SK-N-SH (cell line): ENCODE results near the gene CPA1. TPM values are rescaled to one million over a fixed set of nuclear protein-coding genes. Genes with fewer than 3 reads are reported as not detected.

Experiments
- CTCF ChIA-PET: fragments of 300-600, 350-600 bp; formaldehyde crosslinking; extraction: SDS; loops from one replicate; lab custom pipeline; 2021; lab: Yijun Ruan, JAX
- POLR2A ChIA-PET: fragments of 350-600 bp; sonication (Branson Sonifier 250); formaldehyde crosslinking; extraction: SDS; loops from one replicate; lab custom pipeline; 2020; ENCODE audit warnings: antibody characterized with exemption, inconsistent platforms; lab: Yijun Ruan, JAX
- DNase-seq: peaks from one replicate; pipeline ENCODE4 v3.0.0; 2012
- H2AFZ ChIP-seq: fragments of 200-600 bp; sonication (generic); 2 replicates; pipeline ENCODE4 v1.8.1; 2016; ENCODE audit warnings: antibody characterized with exemption, mild to moderate bottlenecking, low read depth
- H3F3A ChIP-seq: fragments of 200-600 bp; sonication (generic); replicated peaks from 2 replicates; pipeline ENCODE3; 2016; ENCODE audit warnings: antibody characterized with exemption, mild to moderate bottlenecking; ENCODE audit not compliant: insufficient read depth
- H3K27ac ChIP-seq, 2 experiments: fragments of 200-500 bp in 1 of 2; fragments of 200-600 bp in 1 of 2; sonication (Bioruptor generic) in 1 of 2; sonication (generic), shearing (Covaris generic) in 1 of 2; 2 replicates each; pipeline versions ENCODE4 v1.5.1 to v1.6.1; 2014 to 2016; ENCODE audit warnings: low read depth in 2 of 2, inconsistent platforms in 1 of 2, low read length in 1 of 2, mild to moderate bottlenecking in 1 of 2, mixed read lengths in 1 of 2
- H3K27me3 ChIP-seq: fragments of 200-600 bp; sonication (generic), shearing (Covaris generic); 2 replicates; pipeline ENCODE4 v1.6.1; 2016; ENCODE audit warnings: mixed run types; ENCODE audit not compliant: insufficient read depth
- H3K36me3 ChIP-seq, 2 experiments: fragments of 200-500 bp in 1 of 2; fragments of 200-600 bp in 1 of 2; sonication (Bioruptor generic) in 1 of 2; sonication (generic) in 1 of 2; replicated peaks in 1 of 2; 2 replicates each; pipeline versions ENCODE3 to v1.5.1; 2014 to 2016; ENCODE audit warnings: low read length in 1 of 2, mild to moderate bottlenecking in 1 of 2; ENCODE audit not compliant: insufficient read depth in 2 of 2, control insufficient read depth in 1 of 2
- H3K4me1 ChIP-seq, 2 experiments: fragments of 200-500 bp in 1 of 2; fragments of 200-600 bp in 1 of 2; sonication (Bioruptor generic) in 1 of 2; sonication (generic), shearing (Covaris generic) in 1 of 2; 2 replicates each; pipeline versions ENCODE4 v1.5.1 to v1.6.1; 2014 to 2016; ENCODE audit warnings: low read depth in 1 of 2, low read length in 1 of 2, mixed run types in 1 of 2; ENCODE audit not compliant: insufficient read depth in 2 of 2, control insufficient read depth in 1 of 2
- H3K4me2 ChIP-seq: fragments of 200-600 bp; sonication (generic), shearing (Covaris generic); 2 replicates; pipeline ENCODE4 v1.6.1; 2017; ENCODE audit warnings: mixed run types
- H3K4me3 ChIP-seq, 2 experiments: fragments of 200-500 bp in 1 of 2; fragments of 200-600 bp in 1 of 2; sonication (Bioruptor generic) in 1 of 2; sonication (generic), shearing (Covaris generic) in 1 of 2; 2 replicates each; pipeline versions ENCODE4 v1.5.1 to v1.8.1; 2014 to 2016; ENCODE audit warnings: low read depth in 2 of 2, inconsistent platforms in 1 of 2, low read length in 1 of 2, mild to moderate bottlenecking in 1 of 2, mixed read lengths in 1 of 2, moderate library complexity in 1 of 2
- H3K79me2 ChIP-seq: fragments of 200-600 bp; sonication (generic); 2 replicates; pipeline ENCODE4 v1.8.1; 2017; ENCODE audit warnings: mild to moderate bottlenecking; ENCODE audit not compliant: insufficient read depth
- H3K9ac ChIP-seq: fragments of 200-600 bp; sonication (generic); 2 replicates; pipeline ENCODE4 v1.6.1; 2017; ENCODE audit warnings: mixed run types
- H3K9me2 ChIP-seq: fragments of 200-600 bp; sonication (generic); 2 replicates; pipeline ENCODE4 v1.6.1; 2017; ENCODE audit warnings: mixed run types
- H3K9me3 ChIP-seq: fragments of 200-600 bp; sonication (generic); 2 replicates; pipeline ENCODE4 v1.6.1; 2017; ENCODE audit warnings: mixed run types, mild to moderate bottlenecking, moderate library complexity
- H4K20me1 ChIP-seq: fragments of 200-600 bp; sonication (generic); 2 replicates; pipeline ENCODE4 v1.6.1; 2017; ENCODE audit warnings: mild to moderate bottlenecking, mixed run types; ENCODE audit not compliant: insufficient read depth
- EP300 ChIP-seq, 2 experiments: IDR thresholded peaks; 2 replicates each; pipeline versions ENCODE4 v1.4.0 to v1.6.1; 2012; ENCODE audit warnings: borderline replicate concordance in 1 of 2, low read depth in 1 of 2, low read length in 1 of 2
- FOXJ3 ChIP-seq: sonication (generic); formaldehyde crosslinking; IDR thresholded peaks from 2 replicates; pipeline ENCODE4 v1.5.1; 2020; ENCODE audit warnings: mild to moderate bottlenecking, missing genetic modification reagents
- GABPA ChIP-seq: IDR thresholded peaks from 2 replicates; pipeline ENCODE4 v1.4.0; 2012; ENCODE audit warnings: low read depth, mild to moderate bottlenecking
- GATA2 ChIP-seq: sonication (generic); formaldehyde crosslinking; IDR thresholded peaks from 2 replicates; pipeline ENCODE4 v1.5.0; 2020; ENCODE audit warnings: mild to moderate bottlenecking, missing genetic modification reagents
- IRF3 ChIP-seq: fragments of 150-350 bp; IDR thresholded peaks from 2 replicates; pipeline ENCODE4 v1.6.1; 2016; ENCODE audit warnings: mild to moderate bottlenecking, low read depth, low read length
- MAX ChIP-seq: IDR thresholded peaks from 2 replicates; pipeline ENCODE4 v1.4.0; 2012; ENCODE audit warnings: low read depth
- MXI1 ChIP-seq: IDR thresholded peaks from 2 replicates; pipeline ENCODE4 v1.6.1; 2012; ENCODE audit warnings: mild to moderate bottlenecking, low read depth, low read length, improper control_type of control experiment
- NFIC ChIP-seq: IDR thresholded peaks from 2 replicates; pipeline ENCODE4 v1.4.0; 2012; ENCODE audit warnings: borderline replicate concordance
- RXRA ChIP-seq: IDR thresholded peaks from 2 replicates; pipeline ENCODE4 v1.4.0; 2012; ENCODE audit warnings: low read depth, mild to moderate bottlenecking, borderline replicate concordance
- TAF1 ChIP-seq: IDR thresholded peaks from 2 replicates; pipeline ENCODE4 v1.6.1; 2012; ENCODE audit warnings: low read depth, mild to moderate bottlenecking, low read length, moderate library complexity, borderline replicate concordance
- USF1 ChIP-seq: IDR thresholded peaks from 2 replicates; pipeline ENCODE4 v1.4.0; 2012; ENCODE audit warnings: low read depth, borderline replicate concordance
- YY1 ChIP-seq: IDR thresholded peaks from 2 replicates; pipeline ENCODE4 v1.4.0; 2012; ENCODE audit warnings: low read depth, mild to moderate bottlenecking
- WGBS: methylation state at CpG from one replicate; pipeline ENCODE4 v1.1.6; 2017; ENCODE audit warnings: low lambda C conversion rate; 5-methylcytosine and 5-hydroxymethylcytosine counted together
- polyA plus RNA-seq, 3 experiments: library from polyadenylated mRNA; depleted of rRNA; stranded (reverse); fragments of >200 nt; gene quantifications; 2 replicates each; pipeline ENCODE4 v1.2.3, GENCODE V29; 2012

Gene CPA1
- polyA plus RNA-seq, 1 of the 3 experiments (the other 2 are of a cell fraction) = 0.05 TPM

GRCh38 chr7:130435311-130435854 lies 55.1 kb downstream of the CPA1 start (continued):
- TF ChIP-seq IRF3 (no peak), RXRA (no peak), TAF1 (no peak), GABPA (no peak)

- Histone ChIP-seq H3K9me3 (no peaks in the 10 kb centered on the region), H3K9me2 (no peaks in the 10 kb centered on the region), H3K4me1 (peaks cover 7 to 11% of the 10 kb centered on the region in 2 experiments; a peak in 3 of 4 replicates)
- TF ChIP-seq IRF3 (no peak), EP300 (IDR thresholded peaks at IDR 0.05; ENCODE audit: borderline replicate concordance in 1 of 2, low read depth in 1 of 2, low read length in 1 of 2) (no peak), NFIC (no peak), MAX (no peak), USF1 (no peak), MXI1 (no peak), FOXJ3 (no peak), GATA2 (CRISPR knock-in tag) (no peak), YY1 (no peak)
- TF ChIP-seq, all 33 proteins: peak for 0
- H3K4me2 ChIP-seq = no peak overlapping the region
- no peaks in the 10 kb centered on the region for H3F3A ChIP-seq
- ChIA-PET POLR2A (no interaction called here), CTCF (no interaction called here)
- no peaks in the 10 kb centered on the region for H3K79me2 ChIP-seq
- no peaks in the 10 kb centered on the region for H4K20me1 ChIP-seq
- H2AFZ ChIP-seq = no peak overlapping the region
- no peak overlapping the region for H3K4me3 ChIP-seq
- DNase-seq = no peak
- 97% methylated on average over 1 of the region's 1 CpG for WGBS
- H3K27me3 ChIP-seq = no peaks in the 10 kb centered on the region
- H3K27ac ChIP-seq = no peak overlapping the region
- peaks cover 0 to 5% of the 10 kb centered on the region in 2 experiments for H3K36me3 ChIP-seq
- H3K9ac ChIP-seq = no peak overlapping the region
Measured at GRCh38 chr7:130436253-130436652, 56.0 kb downstream of the CPA1 start.

Other genes starting within 250 kb of the CPA1 start
- 14.9 and 18.2 TPM in 2 replicates for gene TMEM209, start 175.1 kb upstream of the CPA1 start, polyA plus RNA-seq (2012; rRNA removed)
- not detected in 2 replicates for gene SSMEM1, start 172.6 kb upstream of the CPA1 start, polyA plus RNA-seq (2012; rRNA removed)
- gene CPA2, start 113.6 kb upstream of the CPA1 start, polyA plus RNA-seq (2012; rRNA removed) = 0.03 TPM in 1 of 2 replicates, not detected in the other
- 176 and 243 TPM in 2 replicates for gene CPA4, start 87.3 kb upstream of the CPA1 start, polyA plus RNA-seq (2012; rRNA removed)
- 0.86 and 1.3 TPM in 2 replicates for gene CPA5, start 35.7 kb upstream of the CPA1 start, polyA plus RNA-seq (2012; rRNA removed)
- 20.9 and 25.8 TPM in 2 replicates for gene CEP41, start 60.5 kb downstream of the CPA1 start, polyA plus RNA-seq (2012; rRNA removed)
- gene MEST, start 111.6 kb downstream of the CPA1 start, polyA plus RNA-seq (2012; rRNA removed) = 36.7 and 49.9 TPM in 2 replicates